GM21825 (cell line): ENCODE results near the gene ENPP1.
"Not testable (repeated sequence)": the region's sequence is repeated elsewhere in the genome, so short reads cannot be mapped to it uniquely, and the experiment has no call there.

ENCODE experiments used
- ATAC-seq: cut with Tn5 transposase; IDR thresholded peaks from one replicate; pipeline ENCODE4 v1.9.1; 2021; ENCODE audit warnings: mild to moderate bottlenecking, moderate library complexity; ENCODE audit not compliant: unreplicated experiment

Gene ENPP1

GRCh38 chr6:131867744-131868143 lies 59.9 kb downstream of the ENPP1 start:
- no peak for ATAC-seq

DNA sequence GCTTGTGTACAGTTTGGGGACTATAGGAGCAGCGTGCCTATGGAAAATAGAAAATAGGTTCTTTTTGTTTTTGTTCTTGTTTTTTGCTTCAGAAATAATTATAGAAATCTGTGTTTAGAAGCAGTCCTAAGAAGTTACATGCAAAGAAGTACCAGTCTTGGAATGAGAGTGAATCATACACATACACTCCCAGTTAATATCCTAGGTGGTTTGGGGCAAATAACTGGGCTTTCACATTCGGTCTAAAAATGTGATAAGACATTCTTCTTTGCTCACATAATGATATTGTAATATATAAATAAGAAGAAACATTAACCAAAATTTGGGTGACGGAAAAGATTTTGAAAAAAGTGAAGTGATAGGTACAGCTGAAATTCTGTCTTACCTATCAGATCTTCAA lies 61.0 kb downstream of the ENPP1 start:
- no peak for ATAC-seq

DNA sequence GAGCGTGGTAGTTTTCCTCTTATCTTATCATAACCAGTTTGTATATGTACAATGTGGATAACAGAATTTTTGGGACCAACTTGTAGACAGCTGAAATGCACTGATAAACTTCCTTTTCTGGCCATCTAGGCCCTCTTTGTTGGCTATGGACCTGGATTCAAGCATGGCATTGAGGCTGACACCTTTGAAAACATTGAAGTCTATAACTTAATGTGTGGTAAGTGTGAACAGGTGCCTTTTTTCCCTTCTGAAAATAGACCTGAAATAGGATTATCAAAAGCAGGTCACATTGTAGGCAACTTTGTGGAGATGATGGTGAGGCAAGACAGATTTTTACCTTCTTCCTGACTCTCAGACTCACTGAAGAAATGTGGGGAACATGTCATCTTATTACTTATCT lies 67.8 kb downstream of the ENPP1 start:
- ATAC-seq = no peak

DNA sequence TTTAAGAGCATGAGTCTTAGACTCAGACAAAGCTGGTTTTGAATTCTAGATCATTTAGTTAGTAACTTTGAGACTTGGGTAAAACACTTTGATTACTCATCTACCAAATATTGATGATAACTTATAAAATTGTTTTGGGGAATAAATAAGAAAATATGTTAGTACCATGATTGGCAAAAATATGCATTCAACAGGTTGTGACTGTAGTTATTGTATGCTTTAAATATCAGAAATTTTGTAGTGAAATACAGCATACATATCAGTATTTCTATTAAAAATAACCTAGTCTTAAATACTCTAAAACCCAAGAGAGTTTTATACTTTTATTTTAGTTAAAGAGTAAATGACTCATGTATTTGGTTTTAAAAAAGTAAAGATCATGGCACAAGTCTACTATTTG lies 68.7 kb downstream of the ENPP1 start:
- ATAC-seq = no peak

- no peak for ATAC-seq
These were observed 70.4 kb downstream of the ENPP1 start for GRCh38 chr6:131877999-131878789.

DNA sequence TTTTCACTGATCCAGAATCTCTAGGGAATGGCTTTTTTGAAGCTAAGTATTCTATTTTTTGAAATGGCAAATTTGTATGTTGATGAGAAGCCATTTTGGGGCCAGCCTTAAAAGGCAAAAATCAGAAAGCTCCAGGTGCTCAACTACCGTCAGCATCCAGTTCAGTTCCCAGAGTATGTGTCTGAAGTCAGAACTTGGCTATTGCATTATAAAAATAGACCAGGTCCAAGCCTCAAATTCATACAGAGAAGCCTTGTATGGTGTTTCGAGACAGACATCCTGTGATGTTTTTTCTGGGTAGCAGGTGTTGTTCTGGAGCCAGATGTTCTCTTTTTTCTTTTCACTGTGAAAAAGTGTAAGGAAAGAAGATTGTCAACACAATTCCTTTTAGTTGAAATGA lies 75.2 kb downstream of the ENPP1 start:
- no peak for ATAC-seq

GRCh38 chr6:131885237-131885636 lies 77.4 kb downstream of the ENPP1 start:
- no peak for ATAC-seq

GRCh38 chr6:131886517-131886916 lies 78.7 kb downstream of the ENPP1 start:
- no peak for ATAC-seq

- no peak for ATAC-seq
These were observed 82.3 kb downstream of the ENPP1 start for GRCh38 chr6:131890091-131890490.

- ATAC-seq = no peak
These were observed 85.4 kb downstream of the ENPP1 start for GRCh38 chr6:131893198-131893597.

DNA sequence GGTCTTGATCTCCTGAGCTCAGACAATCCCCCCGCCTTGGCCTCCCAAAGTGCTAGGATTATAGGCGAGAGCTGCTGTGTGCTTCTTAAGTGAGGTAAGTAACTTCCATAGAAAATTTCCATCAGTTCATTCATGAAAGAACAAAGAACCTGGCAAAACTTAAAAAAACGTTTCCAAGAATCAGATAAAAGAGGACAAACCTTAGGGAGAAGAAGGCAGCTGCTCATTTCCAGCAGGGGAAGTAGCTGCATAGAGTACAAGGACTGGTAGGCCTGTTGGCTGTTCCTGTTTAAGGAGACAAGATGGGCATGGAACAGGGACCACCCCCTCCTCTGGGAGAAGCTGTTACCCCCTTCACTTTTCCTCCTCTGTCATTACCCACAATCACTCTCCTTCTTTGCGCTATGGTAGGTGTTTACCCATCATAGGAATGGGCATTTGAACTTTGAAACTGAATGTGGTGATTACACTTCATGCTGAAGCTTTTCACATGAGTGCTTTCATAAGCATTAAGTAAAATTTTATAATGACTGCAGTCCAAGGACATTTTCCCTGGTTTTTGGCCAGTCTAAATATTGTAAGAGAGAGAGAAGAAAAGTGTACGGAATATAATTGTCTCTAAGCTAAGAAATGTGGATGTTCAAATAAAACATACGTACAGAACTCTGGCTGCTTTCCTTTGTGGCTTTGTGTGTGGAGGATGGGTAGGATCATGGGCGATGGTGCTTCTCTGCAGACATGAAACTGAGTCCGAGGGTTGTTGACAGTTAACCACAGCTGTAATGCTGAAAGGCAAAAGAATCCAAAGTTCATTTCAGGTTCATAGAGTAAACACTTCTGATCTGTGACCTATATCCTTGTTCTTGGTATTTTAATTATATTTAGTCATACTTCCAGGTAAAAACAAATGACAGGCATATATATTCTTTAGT lies 86.9 kb downstream of the ENPP1 start:
- ATAC-seq = no peak

DNA sequence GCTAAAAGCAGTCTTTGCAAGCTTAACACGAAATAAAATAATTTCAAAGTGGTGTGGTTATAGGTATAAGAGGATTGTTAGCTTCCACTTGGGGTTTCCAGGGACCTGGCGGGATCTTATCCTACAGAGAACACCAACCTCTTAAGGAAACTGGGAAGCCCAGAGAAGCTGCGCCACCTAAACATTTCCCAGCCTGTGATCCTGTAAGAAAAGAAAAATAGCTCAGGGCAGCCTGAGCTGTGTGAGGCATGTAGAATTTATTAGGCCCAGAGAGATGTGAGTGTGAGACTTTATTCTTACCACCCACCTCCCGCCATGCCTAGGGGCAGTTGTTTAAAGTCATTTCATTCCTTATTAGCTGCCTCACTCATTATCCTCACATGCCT lies 89.2 kb downstream of the ENPP1 start:
- no peak for ATAC-seq

- no peak for ATAC-seq
These were observed 89.8 kb downstream of the ENPP1 start for GRCh38 chr6:131897621-131898020.

DNA sequence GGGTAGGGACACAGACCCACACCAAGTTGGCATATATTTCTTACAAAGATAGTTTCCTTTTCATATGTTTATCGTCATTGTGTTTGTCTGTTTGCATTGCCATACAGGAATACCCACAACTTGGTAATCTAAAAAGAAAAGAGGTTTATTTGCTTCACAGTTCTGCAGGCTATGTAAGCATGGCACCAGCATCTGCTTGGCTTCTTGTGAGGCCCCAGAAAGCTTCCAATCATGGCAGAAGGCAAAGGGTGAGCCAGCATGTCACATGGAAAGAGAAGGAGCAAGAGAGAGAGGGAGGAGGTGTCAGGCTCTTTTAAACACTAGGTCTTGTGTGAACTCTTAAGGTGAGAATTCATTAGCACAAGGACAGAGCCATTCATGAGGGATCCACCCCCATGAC lies 90.9 kb downstream of the ENPP1 start:
- no peak for ATAC-seq

DNA sequence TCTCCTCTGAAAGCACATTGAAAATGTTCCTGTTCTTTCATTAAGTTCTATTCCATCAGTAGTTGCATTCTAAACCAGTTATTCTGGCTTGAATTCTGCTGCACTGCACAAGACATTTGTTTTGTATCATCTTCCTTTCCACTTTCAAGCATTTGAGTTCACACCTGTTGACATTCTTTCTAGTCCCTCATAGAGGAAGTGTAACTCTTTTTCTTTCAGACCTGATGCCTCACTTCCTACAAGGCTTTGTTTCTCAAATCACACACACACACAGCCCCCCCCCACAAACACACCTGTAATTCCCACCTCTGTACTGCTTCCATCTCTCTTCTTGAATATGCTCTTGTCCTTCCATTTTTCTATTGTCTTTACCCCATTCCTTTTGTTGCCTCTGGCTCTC lies 92.4 kb downstream of the ENPP1 start:
- ATAC-seq = no peak

GRCh38 chr6:131901326-131901873 lies 93.6 kb downstream of the ENPP1 start:
- ATAC-seq = not testable (repeated sequence)

GRCh38 chr6:131903734-131904133 lies 95.9 kb downstream of the ENPP1 start:
- not testable (repeated sequence) for ATAC-seq

- not testable (repeated sequence) for ATAC-seq
These were observed 101.0 kb downstream of the ENPP1 start for GRCh38 chr6:131908787-131909186.

DNA sequence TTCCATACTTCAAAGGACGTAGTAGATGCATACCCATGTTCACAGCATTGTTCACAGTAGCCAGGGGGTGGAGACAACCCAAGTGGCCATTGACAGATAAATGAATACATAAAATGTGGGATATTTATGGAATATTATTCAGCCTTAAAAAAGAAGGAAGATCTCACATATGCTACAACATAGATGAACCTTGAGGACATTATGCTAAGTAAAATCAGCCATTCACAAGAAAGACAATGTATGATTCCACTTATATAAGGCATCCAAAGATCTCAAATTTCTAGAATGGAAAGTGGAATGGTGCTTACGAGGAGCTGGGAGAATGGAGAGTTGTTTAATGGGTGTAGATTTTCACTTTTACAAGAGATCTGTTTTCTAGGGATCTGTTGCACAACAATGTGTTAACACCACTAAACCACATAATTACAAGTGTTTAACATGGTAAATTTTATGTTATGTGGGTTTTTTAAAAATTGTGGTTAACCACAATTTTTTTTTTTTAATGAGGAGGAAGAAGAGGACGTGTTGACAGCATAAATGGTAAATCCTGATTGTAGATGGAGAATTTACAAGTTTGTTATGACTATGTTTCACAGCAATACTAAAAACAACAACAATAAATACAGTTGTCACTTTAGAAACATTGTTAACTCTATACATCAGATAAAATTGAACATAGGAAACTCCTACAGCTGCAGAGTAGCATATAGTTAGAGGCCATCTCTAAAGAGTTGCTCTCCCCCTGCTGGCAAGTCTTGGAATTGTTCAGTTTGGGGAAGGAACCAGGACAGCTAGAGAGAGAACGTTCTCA lies 101.8 kb downstream of the ENPP1 start:
- peak; percentile 93 for ATAC-seq

DNA sequence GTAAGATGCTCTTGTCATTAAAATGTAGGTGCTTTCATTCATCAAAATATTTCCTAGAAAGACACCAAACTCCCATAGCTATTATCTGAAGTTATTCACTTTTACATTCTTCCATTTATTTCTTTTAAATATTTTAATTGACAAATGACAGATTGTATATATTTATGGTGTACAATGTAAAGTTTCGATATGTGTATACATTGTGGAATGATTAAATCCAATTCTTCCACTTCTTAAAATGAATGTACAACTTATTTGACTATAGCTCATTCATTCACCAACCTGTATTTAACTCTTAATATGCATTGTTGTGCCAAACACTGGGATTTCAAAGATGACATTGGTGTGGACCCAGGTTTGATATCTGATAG lies 102.4 kb downstream of the ENPP1 start:
- peak; percentile 17 for ATAC-seq

DNA sequence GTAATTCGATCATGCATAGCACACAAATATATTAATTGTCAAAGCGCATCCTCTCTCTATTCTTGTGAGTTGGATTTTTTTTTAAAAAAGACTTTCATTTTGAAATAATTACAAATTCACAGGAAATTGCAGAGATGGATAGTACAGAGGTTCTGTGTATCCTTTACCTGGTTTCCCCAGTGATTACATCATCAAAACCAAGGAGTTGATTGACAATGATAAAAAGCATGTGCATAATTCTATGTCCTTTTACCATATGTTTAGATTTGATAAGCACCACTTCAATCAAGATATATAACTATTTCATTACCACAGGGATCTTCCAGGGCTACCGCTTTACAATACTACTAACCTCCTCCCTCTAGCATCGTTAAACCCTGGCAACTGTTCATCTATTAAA lies 103.1 kb downstream of the ENPP1 start:
- no peak for ATAC-seq
